ENCODE measurements around the gene SLC22A4. TPM values are rescaled to one million over a fixed set of nuclear protein-coding genes. Genes with fewer than 3 reads are reported as not detected.

The SLC22A4 gene
- total RNA-seq, result not detected in 2 replicates

GRCh38 chr5:132293992-132294727 lies at the start of gene SLC22A4:
Gene SLC22A4, plus strand, starts transcription at chr5:132294394. Its CDS starts 223 bp downstream, at chr5:132294617.
- ChIA-PET CTCF (interaction anchor here (1.3 to 2.0 kb wide), 3 partner anchors 22 to 526 kb away, joined by 3 to 8 read pairs (median 6); partner anchors contain the start of gene SLC22A5), POLR2A (interaction anchor here (0.6 to 2.3 kb wide), 8 partner anchors 25 to 646 kb away, joined by 3 to 18 read pairs (median 7); partner anchors contain the start of genes IRF1 and SLC22A5)
- Mint-ChIP-seq H3K36me3 (ENCODE audit: low read depth) (no peaks in the 10 kb centered on the region), H3K4me1 (peaks cover 15% of the 10 kb centered on the region), H3K27ac (peak within 1 kb of the TSS; percentile 76), H3K27me3 (peaks cover 29% of the 10 kb centered on the region), H3K9me3 (no peaks in the 10 kb centered on the region), H3K4me3 (peak within 1 kb of the TSS; percentile 87)
- TF ChIP-seq, protein P1, sequence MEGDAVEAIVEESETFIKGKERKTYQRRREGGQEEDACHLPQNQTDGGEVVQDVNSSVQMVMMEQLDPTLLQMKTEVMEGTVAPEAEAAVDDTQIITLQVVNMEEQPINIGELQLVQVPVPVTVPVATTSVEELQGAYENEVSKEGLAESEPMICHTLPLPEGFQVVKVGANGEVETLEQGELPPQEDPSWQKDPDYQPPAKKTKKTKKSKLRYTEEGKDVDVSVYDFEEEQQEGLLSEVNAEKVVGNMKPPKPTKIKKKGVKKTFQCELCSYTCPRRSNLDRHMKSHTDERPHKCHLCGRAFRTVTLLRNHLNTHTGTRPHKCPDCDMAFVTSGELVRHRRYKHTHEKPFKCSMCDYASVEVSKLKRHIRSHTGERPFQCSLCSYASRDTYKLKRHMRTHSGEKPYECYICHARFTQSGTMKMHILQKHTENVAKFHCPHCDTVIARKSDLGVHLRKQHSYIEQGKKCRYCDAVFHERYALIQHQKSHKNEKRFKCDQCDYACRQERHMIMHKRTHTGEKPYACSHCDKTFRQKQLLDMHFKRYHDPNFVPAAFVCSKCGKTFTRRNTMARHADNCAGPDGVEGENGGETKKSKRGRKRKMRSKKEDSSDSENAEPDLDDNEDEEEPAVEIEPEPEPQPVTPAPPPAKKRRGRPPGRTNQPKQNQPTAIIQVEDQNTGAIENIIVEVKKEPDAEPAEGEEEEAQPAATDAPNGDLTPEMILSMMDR (IDR thresholded peaks at IDR 0.05), result no peak
- DNase-seq (peak; percentile 72), ATAC-seq (ENCODE audit: low read depth) (peak; percentile 85)
- intact Hi-C loops (cut with micrococcal nuclease), result loop anchor here (1.0 to 5.0 kb wide), 8 partner anchors 22 to 657 kb away; partner anchors contain the start of genes RAPGEF6 and SLC22A5

GRCh38 chr5:132245593-132245992 lies 48.6 kb upstream of the SLC22A4 start:
- intact Hi-C loops (cut with micrococcal nuclease), result no loop called here
- no peak overlapping the region for H3K4me3 Mint-ChIP-seq
- H3K27me3 Mint-ChIP-seq, result peaks cover 18% of the 10 kb centered on the region
- no peaks in the 10 kb centered on the region for H3K4me1 Mint-ChIP-seq
- no peak overlapping the region for H3K27ac Mint-ChIP-seq
- H3K36me3 Mint-ChIP-seq (ENCODE audit: low read depth), result peaks cover 4% of the 10 kb centered on the region
- CTCF ChIA-PET, result no interaction called here
- TF ChIP-seq, protein P1 (IDR thresholded peaks at IDR 0.05), result no peak
- POLR2A ChIA-PET, result no interaction called here
- DNase-seq (no peak), ATAC-seq (ENCODE audit: low read depth) (no peak)
- peaks cover 26% of the 10 kb centered on the region for H3K9me3 Mint-ChIP-seq

GRCh38 chr5:132246806-132247205 lies 47.4 kb upstream of the SLC22A4 start:
- ATAC-seq (ENCODE audit: low read depth), result no peak
- intact Hi-C loops (cut with micrococcal nuclease), result no loop called here
- Mint-ChIP-seq H3K36me3 (ENCODE audit: low read depth) (peaks cover 4% of the 10 kb centered on the region), H3K27ac (no peak overlapping the region), H3K4me1 (no peaks in the 10 kb centered on the region), H3K4me3 (no peak overlapping the region), H3K27me3 (peaks cover 19% of the 10 kb centered on the region), H3K9me3 (peaks cover 24% of the 10 kb centered on the region)
- TF ChIP-seq, protein P1 (IDR thresholded peaks at IDR 0.05), result no peak
- ChIA-PET CTCF (no interaction called here), POLR2A (no interaction called here)
- no peak for DNase-seq

DNA sequence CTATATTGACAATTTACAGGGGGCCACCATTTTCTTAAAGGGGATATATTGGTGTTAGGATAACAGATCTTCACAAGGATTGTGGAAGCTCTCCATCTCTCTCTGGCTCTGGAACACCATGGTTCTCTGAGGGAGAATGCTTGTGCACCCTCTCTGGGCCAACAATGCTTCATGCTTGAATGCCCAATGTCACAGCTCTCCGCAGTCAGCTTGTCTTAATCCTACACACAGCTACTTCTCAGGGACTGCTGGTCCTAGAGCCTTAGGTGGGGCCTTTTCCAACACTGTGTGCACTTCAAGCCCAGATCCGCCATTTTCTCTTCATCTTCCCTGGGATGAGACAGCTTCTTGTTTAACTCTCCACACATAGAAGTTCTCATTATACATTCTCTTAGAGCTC lies 43.6 kb upstream of the SLC22A4 start:
- CTCF ChIA-PET, result no interaction called here
- intact Hi-C loops (cut with micrococcal nuclease), result no loop called here

DNA sequence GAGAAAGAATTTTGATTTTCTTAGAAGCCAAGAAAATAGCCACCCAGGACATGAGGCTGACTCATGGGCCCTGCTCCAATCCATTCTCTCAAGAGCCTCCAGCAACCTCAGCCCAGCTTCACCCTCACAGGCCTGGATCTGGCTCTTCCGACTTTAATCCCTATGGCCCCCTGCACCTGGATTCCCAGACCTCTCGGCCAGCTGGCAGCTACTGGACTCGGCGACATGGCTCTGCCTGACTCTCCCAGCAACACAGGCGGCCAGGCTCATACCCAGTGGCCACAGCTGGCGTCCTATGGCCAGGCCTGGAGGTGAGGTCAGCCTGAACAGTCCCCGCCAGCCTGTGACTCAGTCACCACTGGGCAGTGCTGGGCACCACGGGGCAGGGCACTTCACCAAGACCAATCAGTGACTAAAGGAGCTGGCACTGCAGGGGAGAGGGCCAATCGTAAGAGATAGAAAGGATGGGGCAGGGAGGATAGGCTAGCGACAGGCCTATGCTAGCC lies 42.9 kb upstream of the SLC22A4 start:
- ChIA-PET CTCF (no interaction called here), POLR2A (no interaction called here)
- no peaks in the 10 kb centered on the region for H3K36me3 Mint-ChIP-seq (ENCODE audit: low read depth)
- peaks cover 22% of the 10 kb centered on the region for H3K27me3 Mint-ChIP-seq
- no peak overlapping the region for H3K4me3 Mint-ChIP-seq
- no peak overlapping the region for H3K27ac Mint-ChIP-seq
- no peak for ATAC-seq (ENCODE audit: low read depth)
- peaks cover 5% of the 10 kb centered on the region for H3K9me3 Mint-ChIP-seq
- intact Hi-C loops (cut with micrococcal nuclease), result no loop called here
- TF ChIP-seq, protein P1 (IDR thresholded peaks at IDR 0.05), result no peak
- no peaks in the 10 kb centered on the region for H3K4me1 Mint-ChIP-seq
- DNase-seq, result no peak

More for the DNA sequence above, 43.6 kb upstream of the SLC22A4 start:
- Mint-ChIP-seq H3K27ac (no peak overlapping the region), H3K9me3 (peaks cover 11% of the 10 kb centered on the region), H3K36me3 (ENCODE audit: low read depth) (no peaks in the 10 kb centered on the region), H3K4me1 (no peaks in the 10 kb centered on the region), H3K4me3 (no peak overlapping the region), H3K27me3 (peaks cover 18% of the 10 kb centered on the region)
- POLR2A ChIA-PET, result no interaction called here
- DNase-seq (no peak), ATAC-seq (ENCODE audit: low read depth) (no peak)
- TF ChIP-seq, protein P1 (IDR thresholded peaks at IDR 0.05), result no peak
